Adrenal gland (tissue), 5 donors: Measurements from ENCODE around the gene MANEAL.

ENCODE experiments used
- CTCF ChIP-seq, 6 experiments: fragments of 450-650 bp in 4 of 6; fragments of 200-600 bp in 2 of 6; sonication (generic) in 1 of 6; IDR thresholded peaks; 1 replicate in 5 of 6; 2 replicates in 1 of 6; pipeline versions ENCODE4 v1.5.1 to v1.8.0; 2016 to 2021; ENCODE audit warnings: antibody characterized with exemption in 6 of 6, mild to moderate bottlenecking in 2 of 6, moderate library complexity in 1 of 6
- POLR2A ChIP-seq, 2 donors: fragments of 450-650 bp; IDR thresholded peaks; one replicate each; pipeline ENCODE4 v1.6.1; 2017; ENCODE audit warnings: antibody characterized with exemption in 2 of 2, mild to moderate bottlenecking in 2 of 2, moderate library complexity in 1 of 2
- donor health status: DM: no; HTN: no; CAD: no.

- TF ChIP-seq CTCF (IDR thresholded peaks at IDR 0.05) (no peak), POLR2A (IDR thresholded peaks at IDR 0.05) (no peak)
Measured at GRCh38 chr1:37846647-37847339, 53.1 kb downstream of the MANEAL start.
